Activated CD8-positive, alpha-beta memory T cell treated with anti-CD3 and anti-CD28 coated beads for 48 hours (primary cell): ENCODE data around the gene RNF103.
"Not testable (repeated sequence)": the region's sequence is repeated elsewhere in the genome, so short reads cannot be mapped to it uniquely, and the experiment has no call there.

ENCODE experiments used
- DNase-seq, 3 experiments: peaks; one replicate each; pipeline ENCODE4 v3.0.0-alpha.2; 2020; ENCODE audit warnings: low read depth in 2 of 3, low spot score in 2 of 3

Gene RNF103

DNA sequence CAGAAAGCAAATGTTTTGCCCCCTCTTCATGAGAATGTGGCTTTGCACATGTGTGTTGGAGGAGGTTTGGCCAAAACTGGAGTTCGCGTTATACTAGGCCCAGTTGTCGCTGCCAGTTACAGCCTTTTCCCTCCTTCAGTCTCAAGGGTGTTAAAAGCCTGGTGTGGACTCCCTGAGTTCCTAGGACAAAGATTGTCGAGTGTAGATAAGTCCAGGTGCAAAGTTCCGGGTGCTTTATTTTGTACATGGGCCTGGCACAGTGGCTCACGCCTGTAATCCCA lies 542 bp upstream of the RNF103 start:
- no peak for DNase-seq

DNA sequence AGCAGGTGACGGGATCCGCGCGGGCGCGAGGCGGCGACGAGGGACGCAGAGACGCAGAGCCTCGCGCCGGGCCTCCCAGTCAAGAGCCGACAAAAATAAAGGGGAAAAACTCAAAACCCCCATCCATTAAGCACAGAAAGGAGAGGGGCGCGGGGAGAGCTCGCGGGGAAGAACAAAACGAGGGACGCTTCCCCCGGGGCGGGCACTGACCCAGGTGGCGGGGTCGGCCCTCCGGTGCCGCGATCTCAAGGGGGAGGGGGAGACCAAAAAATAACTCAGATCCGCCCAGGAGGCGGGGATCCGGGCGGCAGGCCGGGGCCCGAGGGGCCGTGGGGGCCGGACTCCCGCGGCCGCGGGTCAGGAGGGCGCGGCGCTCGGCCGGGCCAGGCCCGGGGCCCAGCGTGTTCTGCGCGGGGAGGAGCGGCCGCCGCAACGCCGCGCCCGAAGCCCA lies 597 bp downstream of the RNF103 start:
- DNase-seq, result peak; percentile 15 to 31 (median 28)

DNA sequence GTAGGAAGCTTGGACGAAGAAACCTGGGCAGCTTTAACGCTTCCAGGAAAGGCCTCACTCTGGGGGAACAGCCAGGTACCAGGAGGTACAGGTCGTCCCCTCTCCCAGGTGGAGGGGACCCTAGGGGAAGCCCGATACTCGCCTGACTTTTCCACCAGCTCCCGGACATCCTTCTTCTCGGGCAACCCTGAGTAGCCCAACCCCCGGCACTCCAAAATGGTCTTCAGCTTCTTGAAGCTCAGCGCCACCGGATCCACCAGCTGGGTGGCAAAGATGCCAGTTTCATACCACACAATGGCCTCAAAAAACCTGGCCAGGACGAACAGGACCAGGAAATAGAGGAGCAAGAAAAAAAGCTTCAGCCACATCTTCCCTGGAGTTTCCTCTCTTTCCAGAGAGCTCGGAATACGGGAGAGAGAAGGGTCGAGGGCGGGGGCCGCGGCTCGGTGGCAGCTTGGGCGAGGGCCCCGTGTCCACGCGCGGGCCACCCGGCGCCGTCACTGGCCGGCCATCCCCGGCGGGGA lies 1.1 kb downstream of the RNF103 start:
- peak in 1 of 3 experiments; percentile 8 for DNase-seq

DNA sequence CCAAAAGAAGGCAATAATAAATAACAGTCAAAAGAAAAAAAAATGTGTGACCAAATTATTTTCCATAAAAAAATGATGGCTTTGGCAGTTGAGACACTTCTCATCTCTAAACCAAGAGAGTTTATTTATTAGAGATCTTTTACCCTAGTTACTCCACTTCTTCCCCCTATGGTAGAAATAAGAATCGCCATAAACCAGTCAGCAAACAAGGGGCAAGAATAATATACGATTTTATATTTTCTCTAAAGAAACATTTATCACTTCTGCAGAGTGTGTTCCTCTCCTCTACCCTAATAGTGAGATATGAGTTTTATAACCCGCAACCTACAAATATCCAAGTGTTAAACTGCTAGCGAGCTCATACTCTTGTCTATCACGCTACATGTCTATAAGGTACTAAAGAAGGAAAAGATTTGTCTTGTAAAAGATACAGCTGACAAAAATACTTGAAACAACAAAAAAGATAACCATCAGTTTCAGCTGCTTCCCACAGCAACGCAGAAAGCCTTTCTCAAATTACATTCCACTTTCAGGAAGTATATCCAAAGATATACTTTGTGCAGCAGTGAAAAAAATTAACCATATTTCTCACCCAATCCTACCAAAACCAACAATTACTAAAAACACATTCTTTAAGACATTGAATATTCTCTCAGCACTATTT lies 2.3 kb downstream of the RNF103 start:
- DNase-seq, result no peak

DNA sequence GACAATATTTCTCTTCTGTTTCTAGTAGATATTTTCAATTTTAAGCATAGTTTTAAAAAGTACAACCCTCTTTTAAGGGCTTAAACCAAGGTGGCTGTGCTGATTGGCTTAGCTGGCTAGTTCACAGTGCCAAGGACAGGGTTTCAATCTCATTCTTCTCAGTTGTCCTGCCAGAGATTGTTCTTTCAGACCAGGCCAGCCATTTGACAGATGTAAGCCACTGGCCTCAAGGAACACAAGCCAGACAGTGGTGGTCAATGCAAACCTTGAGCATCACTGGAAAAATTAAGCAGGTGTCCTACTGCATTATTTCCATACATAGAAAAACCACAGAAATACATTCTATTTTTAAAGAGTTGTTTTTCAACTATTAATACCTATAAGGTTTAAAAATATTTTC lies 5.9 kb downstream of the RNF103 start:
- no peak for DNase-seq

DNA sequence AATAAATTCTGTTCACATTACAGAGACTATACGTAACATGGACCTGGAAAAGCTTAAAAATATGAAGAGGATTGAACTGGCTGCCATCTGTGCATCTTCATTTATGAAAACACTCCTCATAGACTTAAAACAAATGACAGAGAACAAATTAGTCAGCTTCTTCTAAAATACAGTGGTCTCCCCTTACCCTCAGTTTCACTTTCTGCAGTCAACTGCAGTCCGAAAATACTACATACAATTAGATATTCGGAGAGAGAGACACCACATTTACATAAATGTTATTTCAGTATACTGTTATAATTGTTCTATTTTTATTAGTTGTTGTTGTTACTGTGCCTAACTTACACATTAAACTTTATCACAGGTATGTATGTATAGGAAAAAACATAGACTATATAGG lies 6.5 kb downstream of the RNF103 start:
- no peak for DNase-seq

DNA sequence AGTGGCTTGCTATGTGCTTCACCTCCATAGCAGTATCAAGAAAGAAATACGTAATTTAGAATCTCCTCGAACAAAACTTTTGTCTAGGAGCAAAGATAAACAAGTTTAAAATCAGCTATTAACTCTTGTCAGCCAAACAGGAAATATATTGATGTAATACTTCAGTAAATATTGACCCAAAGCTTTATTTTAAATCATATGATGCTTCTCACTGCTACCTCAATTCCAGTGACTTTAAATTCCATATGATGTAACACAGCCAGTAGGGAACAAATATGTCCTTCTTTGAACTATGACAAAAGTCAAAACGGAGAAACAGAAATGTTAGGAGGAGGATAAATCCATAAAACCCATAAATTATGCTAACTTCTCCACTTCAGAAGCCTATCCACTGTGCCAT lies 7.2 kb downstream of the RNF103 start:
- DNase-seq, result no peak

DNA sequence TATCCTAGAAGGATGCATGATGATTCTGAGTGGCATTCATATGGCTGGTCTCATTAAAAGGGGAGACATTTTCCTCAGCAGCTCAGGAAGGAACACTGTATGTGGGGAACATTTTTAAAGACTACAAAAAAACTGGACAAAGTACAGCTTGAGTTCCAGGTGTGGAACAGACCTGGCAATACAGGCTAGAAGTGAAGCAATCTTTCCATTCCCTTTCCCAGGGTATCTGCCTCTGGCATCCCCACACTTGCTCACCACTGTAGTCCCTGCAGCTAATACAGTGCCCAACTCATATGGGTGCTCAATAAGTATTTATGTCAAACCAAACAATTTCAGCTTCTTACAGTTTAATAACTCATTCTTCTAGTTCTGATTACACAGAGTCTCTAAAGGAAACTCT lies 8.1 kb downstream of the RNF103 start:
- no peak for DNase-seq

DNA sequence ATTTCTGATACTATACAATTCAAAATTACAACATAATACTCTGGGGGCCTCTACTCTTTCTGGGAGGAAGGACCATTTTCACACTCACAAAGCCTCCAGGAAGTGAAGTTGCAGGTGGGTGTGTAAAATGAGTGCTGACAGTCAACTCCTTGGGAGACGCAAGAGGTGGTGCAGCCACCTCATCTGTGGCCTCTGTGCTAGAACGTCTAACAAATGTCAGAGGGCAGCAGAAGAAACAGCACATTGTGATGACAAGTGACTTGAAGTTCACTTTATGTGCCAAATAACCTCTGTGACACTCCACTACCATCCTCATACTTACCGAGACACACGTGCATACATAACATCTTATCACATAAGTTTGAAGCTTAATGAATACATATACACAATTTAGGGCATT lies 10.2 kb downstream of the RNF103 start:
- no peak for DNase-seq

DNA sequence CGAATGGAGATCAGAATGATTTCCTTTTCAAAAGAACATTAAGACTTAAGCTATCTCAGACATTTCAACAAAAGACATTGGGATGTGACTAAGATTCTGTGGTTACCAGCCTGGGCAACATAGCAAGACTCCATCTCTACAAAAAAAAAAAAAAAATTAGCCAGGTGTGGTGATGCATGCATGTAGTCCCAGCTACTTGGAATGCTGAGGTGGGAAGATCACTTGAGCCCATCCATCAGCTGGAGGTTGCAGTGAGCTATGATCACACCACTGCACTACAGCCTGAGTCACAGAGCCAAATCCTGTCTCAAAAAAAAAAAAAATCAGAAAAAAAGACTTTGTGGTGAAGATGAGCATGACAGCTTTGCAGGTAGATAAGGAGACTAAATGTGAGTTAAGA lies 12.8 kb downstream of the RNF103 start:
- no peak for DNase-seq

DNA sequence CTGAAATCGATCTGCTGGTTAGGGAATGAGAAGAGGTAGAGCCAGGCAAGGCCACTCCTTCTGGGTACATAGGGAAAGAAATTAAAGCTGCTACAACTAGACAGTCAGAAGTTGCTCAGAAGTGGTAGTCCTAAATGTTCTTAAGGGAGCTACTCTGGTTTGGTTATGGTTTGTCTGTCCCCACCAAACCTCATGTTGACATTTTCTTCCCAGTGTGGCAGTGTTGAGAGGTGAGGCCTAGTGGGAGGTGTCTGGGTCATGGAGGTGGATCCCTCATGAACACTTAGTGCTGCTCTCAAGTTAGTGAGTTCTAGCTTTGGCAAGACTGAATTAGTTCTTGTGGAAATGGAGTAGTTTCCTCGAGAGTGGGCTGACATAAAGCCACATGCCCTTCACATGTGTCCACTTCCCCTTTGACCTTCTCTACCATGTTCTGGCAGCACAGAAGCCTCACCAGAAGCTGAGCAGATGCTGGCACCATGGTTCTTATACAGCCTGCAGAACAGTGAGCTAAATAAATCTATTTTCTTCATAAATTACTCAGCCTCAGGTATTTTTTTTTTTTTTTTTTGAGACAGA lies 14.7 kb downstream of the RNF103 start:
- no peak for DNase-seq

DNA sequence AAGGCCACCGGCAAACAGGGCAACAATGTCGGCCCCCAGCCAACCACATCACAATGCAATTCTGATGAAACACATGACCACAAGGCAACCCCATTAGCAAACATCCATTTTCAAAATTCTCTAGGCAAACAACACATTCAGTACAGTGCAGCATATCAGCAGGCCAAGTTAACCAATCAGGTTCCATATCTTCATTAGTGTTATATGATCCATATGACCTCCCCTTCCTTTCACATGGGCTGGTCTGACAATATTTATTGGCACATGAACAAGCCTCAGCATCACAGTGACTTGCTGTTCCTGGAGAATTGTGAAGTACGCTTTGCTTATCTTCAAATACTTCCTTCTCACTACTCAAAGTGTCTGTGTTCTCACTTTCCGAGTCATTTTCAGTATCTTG lies 19.8 kb downstream of the RNF103 start:
- no peak for DNase-seq

DNA sequence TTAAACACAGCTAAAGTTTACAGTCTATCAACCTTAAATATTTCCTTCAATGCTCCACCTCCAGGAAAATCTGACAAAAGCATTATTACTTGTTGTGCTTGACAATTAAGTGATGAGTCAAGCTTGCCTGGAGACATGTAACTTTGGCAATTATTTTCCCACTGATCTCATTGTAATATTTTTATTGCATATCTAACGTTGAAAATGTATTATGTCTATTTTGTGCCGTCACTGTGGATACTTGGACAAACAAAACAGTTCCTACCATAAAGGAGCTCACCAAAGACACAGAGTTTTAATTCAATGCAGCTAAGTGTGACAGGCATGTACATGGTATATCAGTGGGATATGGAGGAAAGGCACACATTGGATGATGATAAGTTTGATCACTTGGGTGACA lies 24.7 kb downstream of the RNF103 start:
- no peak for DNase-seq

DNA sequence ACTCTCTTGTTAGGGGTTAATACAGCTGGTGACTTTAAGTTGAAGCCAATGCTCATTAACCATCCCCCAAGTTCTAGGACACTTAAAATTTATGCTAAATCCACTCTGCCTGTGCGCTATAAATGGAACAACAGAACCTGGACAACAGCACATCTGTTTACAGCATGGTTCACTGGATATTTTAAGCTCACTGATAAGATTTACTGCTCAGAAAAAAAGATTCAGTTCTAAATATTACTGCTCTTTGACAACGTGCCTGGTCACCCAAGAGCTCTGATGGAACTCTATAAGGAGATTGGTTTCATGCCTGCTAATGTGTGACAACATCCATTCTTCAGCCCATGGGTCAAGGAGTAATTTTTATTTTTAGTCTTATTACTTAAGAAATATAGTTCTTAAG lies 27.5 kb downstream of the RNF103 start:
- no peak for DNase-seq

DNA sequence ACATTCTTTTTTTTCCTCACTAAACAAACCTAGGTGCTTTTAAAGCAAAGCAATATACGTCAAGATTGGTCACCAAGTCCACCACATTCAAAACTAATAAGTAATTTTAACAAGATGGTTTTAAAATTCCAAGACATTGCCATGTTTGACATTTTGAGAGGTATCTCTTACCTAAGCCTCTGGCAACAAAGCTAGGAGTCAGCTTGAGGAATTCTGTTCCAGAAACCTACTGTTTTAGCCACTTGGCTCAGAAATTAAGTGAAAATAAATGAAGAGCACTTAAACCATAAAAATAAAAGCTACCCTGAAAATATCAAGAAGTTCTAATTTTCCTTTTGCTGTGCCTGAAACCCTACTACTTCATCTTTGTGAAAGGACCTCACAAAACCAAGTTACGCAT lies 30.4 kb downstream of the RNF103 start:
- no peak for DNase-seq

DNA sequence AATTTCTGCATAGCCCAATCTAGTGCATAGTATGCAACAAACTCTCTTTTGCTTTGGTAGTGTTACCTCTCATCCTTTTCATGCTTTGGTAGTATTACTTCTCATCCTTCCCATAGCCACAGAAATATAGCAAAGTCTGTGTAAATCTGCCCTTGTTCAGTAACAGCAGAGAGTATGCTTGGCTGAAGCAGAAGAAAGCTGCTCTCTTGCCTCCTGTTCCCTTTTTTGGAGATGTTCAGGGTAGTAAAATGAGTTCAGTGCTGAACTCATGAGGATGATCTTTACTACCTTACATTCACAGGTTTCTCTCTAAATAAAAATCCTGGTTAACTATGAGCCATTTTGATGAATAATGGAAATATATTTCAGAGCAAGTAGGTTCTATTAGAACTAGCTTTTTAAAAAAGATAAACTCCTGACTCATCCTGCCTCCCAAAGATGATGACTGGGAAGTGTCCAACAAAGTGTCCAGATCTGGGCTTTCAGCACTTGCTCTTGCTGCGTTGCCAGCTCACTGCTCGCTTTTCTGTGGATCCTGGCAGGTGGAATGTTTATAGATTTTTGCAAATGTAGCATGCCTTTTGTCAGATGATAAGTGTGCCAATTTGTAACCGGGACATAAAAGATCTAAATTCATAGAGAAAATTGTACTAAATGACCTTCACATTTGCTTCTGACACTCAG lies 31.0 kb downstream of the RNF103 start:
- no peak for DNase-seq

DNA sequence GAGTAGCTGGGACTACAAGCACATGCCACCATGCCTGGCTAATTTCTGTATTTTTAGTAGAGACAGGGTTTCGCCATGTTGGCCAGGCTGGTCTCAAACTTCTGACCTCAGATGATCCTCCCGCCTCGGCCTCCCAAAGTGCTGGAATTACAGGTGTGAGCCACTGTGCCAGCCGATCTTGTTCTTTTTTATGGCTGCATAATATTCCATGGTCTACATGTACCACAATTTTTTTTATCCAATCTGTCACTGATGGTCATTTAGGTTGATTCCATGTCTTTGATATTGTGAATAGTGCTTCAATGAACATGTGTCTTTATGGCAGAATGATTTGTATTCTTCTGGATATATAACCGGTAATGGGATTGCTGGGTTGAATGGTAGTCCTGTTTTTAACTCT lies 34.0 kb downstream of the RNF103 start:
- not testable (repeated sequence) for DNase-seq

DNA sequence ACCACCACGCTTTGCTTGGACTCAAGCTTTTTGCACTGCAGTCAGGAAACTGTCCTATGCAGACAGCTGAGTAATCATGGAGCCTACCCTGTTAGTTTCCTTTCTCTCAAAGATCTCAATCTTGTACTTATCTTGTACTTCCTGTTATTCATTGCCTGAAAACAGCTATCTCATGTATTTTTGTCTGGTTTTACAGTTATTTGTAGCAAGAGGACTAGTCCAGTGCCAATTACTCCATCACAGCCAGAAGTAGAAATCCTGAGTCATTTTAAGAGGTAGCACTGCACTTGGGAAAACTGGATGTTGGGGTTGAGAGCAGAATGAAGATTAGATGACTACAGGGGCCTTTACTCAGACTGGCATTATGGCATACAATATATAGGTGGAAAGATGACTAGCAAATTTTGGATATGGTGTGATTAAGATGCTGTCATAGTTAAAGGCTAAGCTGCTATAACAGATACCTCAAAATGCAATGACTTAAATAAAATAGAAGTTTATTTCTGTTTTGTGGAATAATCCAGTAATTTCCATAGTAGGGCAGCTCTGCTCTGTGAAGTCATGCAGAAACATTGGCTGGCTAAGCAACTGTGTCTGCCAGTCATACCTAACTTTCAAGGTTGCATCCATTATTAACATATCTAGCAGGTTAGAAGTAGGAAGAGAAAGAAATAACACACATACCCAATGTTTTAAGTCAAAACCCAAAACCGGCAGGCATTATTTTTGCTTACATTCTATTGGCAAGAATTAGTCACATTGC lies 39.3 kb downstream of the RNF103 start:
- no peak for DNase-seq

DNA sequence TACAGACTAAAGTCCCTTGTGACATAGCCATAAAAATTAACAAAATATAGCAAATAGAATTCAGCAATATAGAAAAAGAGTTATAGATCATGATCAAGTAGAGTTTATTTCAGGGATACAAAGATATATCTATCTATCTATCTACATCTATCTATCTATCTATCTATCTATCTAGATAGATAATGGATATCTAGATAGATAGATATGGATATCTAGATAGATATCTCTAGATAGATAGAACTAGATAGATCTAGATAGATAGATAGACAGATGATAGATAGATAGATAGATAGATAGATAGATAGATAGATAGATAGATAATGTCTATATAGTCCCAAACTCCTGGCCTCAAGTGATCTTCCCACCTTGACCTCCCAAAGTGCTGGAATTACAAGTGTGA lies 43.1 kb downstream of the RNF103 start:
- DNase-seq, result no peak

DNA sequence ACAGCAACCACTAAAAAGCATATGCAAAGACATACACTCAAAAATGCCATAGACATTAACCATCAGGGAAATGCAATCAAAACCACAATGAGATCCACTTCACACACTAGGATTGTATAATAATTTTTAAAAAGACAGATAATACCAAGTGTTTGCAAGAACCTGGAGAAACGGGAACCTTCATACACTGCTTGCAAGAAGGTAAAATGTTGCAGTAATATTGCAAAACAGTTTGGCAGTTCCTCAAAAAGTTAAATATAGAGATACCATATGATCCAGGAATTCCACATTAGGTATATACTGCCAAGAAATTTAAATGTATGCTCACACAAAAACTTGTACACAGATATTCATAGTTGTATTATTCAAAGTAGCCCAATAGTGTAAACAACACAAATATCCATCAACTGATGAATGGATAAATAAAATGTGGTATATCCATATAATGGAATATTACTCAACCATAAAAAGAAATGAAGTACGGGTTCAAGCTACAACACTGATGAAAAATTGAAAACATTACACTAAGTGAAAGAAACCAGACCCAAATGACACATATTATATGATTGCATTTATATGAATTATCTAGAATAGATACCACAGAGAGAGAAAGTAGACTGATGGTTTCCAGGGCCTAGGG lies 45.7 kb downstream of the RNF103 start:
- DNase-seq, result no peak

DNA sequence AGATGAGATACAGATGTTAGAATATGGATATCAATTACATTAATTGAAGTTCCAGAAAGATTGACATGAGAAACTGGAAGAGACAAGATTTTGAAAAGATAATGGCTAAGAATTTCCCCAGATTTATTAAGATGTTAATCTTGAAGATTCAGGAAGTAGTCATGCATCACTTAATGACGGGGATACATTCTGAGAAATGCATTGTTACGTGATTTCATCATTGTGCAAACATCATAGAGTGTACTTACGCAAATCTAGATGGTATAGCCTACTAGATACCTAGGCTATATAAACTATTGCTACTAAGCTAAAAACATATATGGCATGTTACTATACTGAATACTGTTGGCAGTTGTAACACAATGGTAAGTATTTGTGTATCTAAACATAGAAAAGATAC lies 53.6 kb downstream of the RNF103 start:
- no peak for DNase-seq

DNA sequence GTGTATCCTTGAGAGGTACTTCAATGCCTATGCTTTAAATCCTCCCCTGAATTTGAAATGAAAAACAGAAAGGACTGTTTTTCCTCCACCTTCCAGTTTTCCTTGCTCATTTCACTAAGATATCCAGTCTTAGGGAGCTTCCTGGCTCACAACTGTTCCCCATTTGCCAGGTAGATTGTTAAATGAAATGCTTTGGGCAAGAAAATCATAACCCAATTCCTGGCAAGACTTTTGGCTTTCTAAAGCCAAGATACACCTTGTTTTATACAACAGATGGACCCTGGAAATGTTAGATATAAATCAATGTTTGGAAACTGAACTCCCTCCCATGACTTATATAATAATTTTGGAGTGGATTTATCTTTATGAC lies 56.9 kb downstream of the RNF103 start:
- DNase-seq, result no peak
